GM21576 (cell line): Measurements from ENCODE around the gene CSAG2.
"Not testable (repeated sequence)": the region's sequence is repeated elsewhere in the genome, so short reads cannot be mapped to it uniquely, and the experiment has no call there.

Experiments used
- ATAC-seq: cut with Tn5 transposase; IDR thresholded peaks from one replicate; pipeline ENCODE4 v1.9.1; 2021; ENCODE audit warnings: mild to moderate bottlenecking, moderate library complexity; ENCODE audit not compliant: unreplicated experiment

Gene CSAG2

GRCh38 chrX:152709173-152709572 lies at the start of gene CSAG2:
Gene CSAG2 (minus strand): TSS chrX:152709273. CDS start chrX:152709112, 161 bp downstream.
- ATAC-seq = not testable (repeated sequence)

GRCh38 chrX:152754871-152755270 lies 45.8 kb upstream of the CSAG2 start:
- ATAC-seq = not testable (repeated sequence)

GRCh38 chrX:152753686-152754650 lies 44.9 kb upstream of the CSAG2 start, which contains the start of gene MAGEA2:
Gene MAGEA2 (minus strand): TSS chrX:152753842. CDS start chrX:152751363, 2,479 bp downstream.
- ATAC-seq = not testable (repeated sequence)

- no peak for ATAC-seq
Measured at GRCh38 chrX:152738560-152738959, 29.5 kb upstream of the CSAG2 start.

GRCh38 chrX:152736528-152736927 lies 27.5 kb upstream of the CSAG2 start:
- ATAC-seq = not testable (repeated sequence)

GRCh38 chrX:152735860-152736511 lies 26.9 kb upstream of the CSAG2 start:
- ATAC-seq = no peak

GRCh38 chrX:152735101-152735500 lies 26.0 kb upstream of the CSAG2 start:
- no peak for ATAC-seq

GRCh38 chrX:152734143-152734858 lies 25.2 kb upstream of the CSAG2 start:
- ATAC-seq = not testable (repeated sequence)

GRCh38 chrX:152733261-152733975 lies 24.3 kb upstream of the CSAG2 start, which contains the start of the genes CSAG1 and MAGEA12:
Gene CSAG1 (minus strand): TSS chrX:152733721. CDS start chrX:152732460, 1,261 bp downstream.
Gene MAGEA12 (plus strand): TSS chrX:152733757. CDS start chrX:152736162, 2,405 bp downstream.
- ATAC-seq = no peak

GRCh38 chrX:152725409-152725808 lies 16.3 kb upstream of the CSAG2 start:
- no peak for ATAC-seq

GRCh38 chrX:152713815-152714787 lies 5.0 kb upstream of the CSAG2 start, which contains the start of gene MAGEA2B:
Gene MAGEA2B (plus strand): TSS chrX:152714628. CDS start chrX:152717107, 2,479 bp downstream.
- ATAC-seq = not testable (repeated sequence)

- not testable (repeated sequence) for ATAC-seq
Measured at GRCh38 chrX:152713195-152713594, 4.1 kb upstream of the CSAG2 start.

GRCh38 chrX:152706500-152706899 lies 2.6 kb downstream of the CSAG2 start:
- ATAC-seq = not testable (repeated sequence)

GRCh38 chrX:152700390-152700789 lies 8.7 kb downstream of the CSAG2 start:
- ATAC-seq = not testable (repeated sequence)

GRCh38 chrX:152697952-152698931 lies 10.8 kb downstream of the CSAG2 start, which contains the start of gene MAGEA3:
Gene MAGEA3 (plus strand): TSS chrX:152698794. CDS start chrX:152700833, 2,039 bp downstream.
- not testable (repeated sequence) for ATAC-seq

GRCh38 chrX:152681012-152681411 lies 28.1 kb downstream of the CSAG2 start:
- ATAC-seq = peak; percentile 91

- not testable (repeated sequence) for ATAC-seq
Measured at GRCh38 chrX:152674652-152675051, 34.4 kb downstream of the CSAG2 start.
